ENCODE measurements around the gene COPB2. TPM values are rescaled to one million over a fixed set of nuclear protein-coding genes. Genes with fewer than 3 reads are reported as not detected.
"Not testable (repeated sequence)": the region's sequence is repeated elsewhere in the genome, so short reads cannot be mapped to it uniquely, and the experiment has no call there.

The COPB2 gene
- total RNA-seq, 2 experiments from 2014 or later, result 83.8 to 89.2 TPM

- H3K4me3 Mint-ChIP-seq, result no peak overlapping the region
- no peaks in the 10 kb centered on the region for H3K36me3 Mint-ChIP-seq (ENCODE audit: low read depth)
- H3K9me3 Mint-ChIP-seq, result no peaks in the 10 kb centered on the region
- H3K4me1 Mint-ChIP-seq (ENCODE audit: low read depth), result peaks cover 8% of the 10 kb centered on the region
- intact Hi-C loops (cut with micrococcal nuclease), result loop anchor here (5.0 to 10.0 kb wide), 5 partner anchors 228 to 1153 kb away; partner anchors contain the start of genes ARMC8, NME9, NMNAT3 and PIK3CB
- DNase-seq, result no peak
- no peak overlapping the region for H3K27ac Mint-ChIP-seq
- H3K27me3 Mint-ChIP-seq (ENCODE audit: low read depth), result peaks cover 3% of the 10 kb centered on the region
- CTCF ChIA-PET, result interaction anchor here (0.7 to 2.1 kb wide), 5 partner anchors 10 to 425 kb away, joined by 3 to 7 read pairs (median 4); no protein-coding TSS in a partner anchor
Observed at GRCh38 chr3:139340784-139341183, 48.7 kb downstream of the COPB2 start.

- H3K27me3 Mint-ChIP-seq (ENCODE audit: low read depth), result peaks cover 3% of the 10 kb centered on the region
- CTCF ChIA-PET, result interaction anchor here (1.2 to 2.2 kb wide), 2 partner anchors 10 to 228 kb away, joined by 4 to 8 read pairs; no protein-coding TSS in a partner anchor
- DNase-seq, result no peak
- H3K4me1 Mint-ChIP-seq (ENCODE audit: low read depth), result peaks cover 8% of the 10 kb centered on the region
- no peak overlapping the region for H3K4me3 Mint-ChIP-seq
- intact Hi-C loops (cut with micrococcal nuclease), result no loop called here
- H3K9me3 Mint-ChIP-seq, result no peaks in the 10 kb centered on the region
- no peak overlapping the region for H3K27ac Mint-ChIP-seq
- H3K36me3 Mint-ChIP-seq (ENCODE audit: low read depth), result no peaks in the 10 kb centered on the region
Observed at GRCh38 chr3:139339219-139339906, 50.1 kb downstream of the COPB2 start.

GRCh38 chr3:139338405-139338804 is 51.0 kb downstream of the COPB2 start:
- Mint-ChIP-seq H3K4me3 (no peak overlapping the region), H3K27me3 (ENCODE audit: low read depth) (peaks cover 7% of the 10 kb centered on the region), H3K36me3 (ENCODE audit: low read depth) (no peaks in the 10 kb centered on the region), H3K4me1 (ENCODE audit: low read depth) (peaks cover 8% of the 10 kb centered on the region), H3K9me3 (no peaks in the 10 kb centered on the region), H3K27ac (no peak overlapping the region)
- intact Hi-C loops (cut with micrococcal nuclease), result no loop called here
- no peak for DNase-seq
- CTCF ChIA-PET, result interaction anchor here (1.2 to 2.2 kb wide), 2 partner anchors 9 to 227 kb away, joined by 4 to 8 read pairs; no protein-coding TSS in a partner anchor

- peaks cover 26% of the 10 kb centered on the region for H3K27me3 Mint-ChIP-seq (ENCODE audit: low read depth)
- intact Hi-C loops (cut with micrococcal nuclease); H3K36me3 Mint-ChIP-seq (ENCODE audit: low read depth); H3K27ac Mint-ChIP-seq; DNase-seq; CTCF ChIA-PET; H3K4me1 Mint-ChIP-seq (ENCODE audit: low read depth); H3K9me3 Mint-ChIP-seq; H3K4me3 Mint-ChIP-seq: not testable (repeated sequence)
Observed at GRCh38 chr3:139334675-139335074, 54.8 kb downstream of the COPB2 start.

- peaks cover 28% of the 10 kb centered on the region for H3K27me3 Mint-ChIP-seq (ENCODE audit: low read depth)
- DNase-seq, result no peak
- H3K36me3 Mint-ChIP-seq (ENCODE audit: low read depth), result no peaks in the 10 kb centered on the region
- intact Hi-C loops (cut with micrococcal nuclease), result no loop called here
- CTCF ChIA-PET, result interaction anchor here (0.7 to 1.5 kb wide), 4 partner anchors 246 to 1208 kb away, joined by 3 to 5 read pairs (median 4); no protein-coding TSS in a partner anchor
- no peak overlapping the region for H3K27ac Mint-ChIP-seq
- H3K4me1 Mint-ChIP-seq (ENCODE audit: low read depth), result peaks cover 15% of the 10 kb centered on the region
- H3K4me3 Mint-ChIP-seq, result no peak overlapping the region
- no peaks in the 10 kb centered on the region for H3K9me3 Mint-ChIP-seq
Observed at GRCh38 chr3:139332092-139332491, 57.4 kb downstream of the COPB2 start.

GRCh38 chr3:139329364-139329850 is 60.0 kb downstream of the COPB2 start:
- peak overlapping the region; percentile 46 for H3K4me3 Mint-ChIP-seq
- H3K9me3 Mint-ChIP-seq, result no peaks in the 10 kb centered on the region
- DNase-seq, result peak; percentile 93
- H3K36me3 Mint-ChIP-seq (ENCODE audit: low read depth), result no peaks in the 10 kb centered on the region
- no peak overlapping the region for H3K27ac Mint-ChIP-seq
- peaks cover 15% of the 10 kb centered on the region for H3K4me1 Mint-ChIP-seq (ENCODE audit: low read depth)
- H3K27me3 Mint-ChIP-seq (ENCODE audit: low read depth), result peaks cover 28% of the 10 kb centered on the region
- CTCF ChIA-PET, result interaction anchor here (0.7 to 4.0 kb wide), 19 partner anchors 9 to 911 kb away, joined by 3 to 62 read pairs (median 4); partner anchors contain the start of genes CEP70 and COPB2
- intact Hi-C loops (cut with micrococcal nuclease), result loop anchor here (1.0 to 5.0 kb wide), 5 partner anchors 217 to 912 kb away; partner anchors contain the start of gene CEP70

- DNase-seq, result no peak
- CTCF ChIA-PET, result interaction anchor here (0.8 to 4.0 kb wide), 10 partner anchors 10 to 1179 kb away, joined by 3 to 62 read pairs (median 4); no protein-coding TSS in a partner anchor
- Mint-ChIP-seq H3K4me1 (ENCODE audit: low read depth) (peaks cover 15% of the 10 kb centered on the region), H3K36me3 (ENCODE audit: low read depth) (no peaks in the 10 kb centered on the region), H3K9me3 (no peaks in the 10 kb centered on the region), H3K4me3 (no peak overlapping the region), H3K27ac (no peak overlapping the region), H3K27me3 (ENCODE audit: low read depth) (peaks cover 24% of the 10 kb centered on the region)
- intact Hi-C loops (cut with micrococcal nuclease), result loop anchor here (2.0 to 5.0 kb wide), 3 partner anchors 216 to 911 kb away; partner anchors contain the start of gene CEP70
Observed at GRCh38 chr3:139328356-139328755, 61.1 kb downstream of the COPB2 start.

GRCh38 chr3:139327861-139328260 is 61.6 kb downstream of the COPB2 start:
- Mint-ChIP-seq H3K4me3 (no peak overlapping the region), H3K4me1 (ENCODE audit: low read depth) (peaks cover 15% of the 10 kb centered on the region), H3K27me3 (ENCODE audit: low read depth) (peaks cover 21% of the 10 kb centered on the region), H3K27ac (no peak overlapping the region), H3K36me3 (ENCODE audit: low read depth) (no peaks in the 10 kb centered on the region), H3K9me3 (no peaks in the 10 kb centered on the region)
- CTCF ChIA-PET, result interaction anchor here (1.7 to 4.0 kb wide), 4 partner anchors 10 to 248 kb away, joined by 4 to 62 read pairs (median 8); no protein-coding TSS in a partner anchor
- DNase-seq, result peak; percentile 13
- intact Hi-C loops (cut with micrococcal nuclease), result loop anchor here (2.0 to 5.0 kb wide), 3 partner anchors 215 to 911 kb away; partner anchors contain the start of gene CEP70

GRCh38 chr3:139327231-139327630 is 62.2 kb downstream of the COPB2 start:
- H3K9me3 Mint-ChIP-seq, result no peaks in the 10 kb centered on the region
- no peak for DNase-seq
- no peak overlapping the region for H3K27ac Mint-ChIP-seq
- intact Hi-C loops (cut with micrococcal nuclease), result loop anchor here (5.0 kb wide), 1 partner anchor 910 kb away; no protein-coding TSS in a partner anchor
- no peak overlapping the region for H3K4me3 Mint-ChIP-seq
- H3K36me3 Mint-ChIP-seq (ENCODE audit: low read depth), result no peaks in the 10 kb centered on the region
- H3K27me3 Mint-ChIP-seq (ENCODE audit: low read depth), result peaks cover 17% of the 10 kb centered on the region
- CTCF ChIA-PET, result interaction anchor here (1.1 to 4.0 kb wide), 6 partner anchors 9 to 412 kb away, joined by 3 to 62 read pairs (median 8); no protein-coding TSS in a partner anchor
- peaks cover 15% of the 10 kb centered on the region for H3K4me1 Mint-ChIP-seq (ENCODE audit: low read depth)

- Mint-ChIP-seq H3K27ac (no peak overlapping the region), H3K9me3 (no peaks in the 10 kb centered on the region), H3K4me3 (no peak overlapping the region), H3K36me3 (ENCODE audit: low read depth) (no peaks in the 10 kb centered on the region), H3K27me3 (ENCODE audit: low read depth) (peaks cover 11% of the 10 kb centered on the region), H3K4me1 (ENCODE audit: low read depth) (peaks cover 15% of the 10 kb centered on the region)
- CTCF ChIA-PET, result interaction anchor here (1.1 to 2.1 kb wide), 3 partner anchors 215 to 411 kb away, joined by 3 to 8 read pairs (median 3); no protein-coding TSS in a partner anchor
- DNase-seq, result no peak
- intact Hi-C loops (cut with micrococcal nuclease), result loop anchor here (5.0 kb wide), 1 partner anchor 909 kb away; no protein-coding TSS in a partner anchor
Observed at GRCh38 chr3:139326707-139327106, 62.7 kb downstream of the COPB2 start.

- CTCF ChIA-PET, result interaction anchor here (1.1 to 2.1 kb wide), 3 partner anchors 214 to 411 kb away, joined by 3 to 8 read pairs (median 3); no protein-coding TSS in a partner anchor
- Mint-ChIP-seq H3K9me3 (no peaks in the 10 kb centered on the region), H3K4me1 (ENCODE audit: low read depth) (peaks cover 15% of the 10 kb centered on the region), H3K27me3 (ENCODE audit: low read depth) (peaks cover 9% of the 10 kb centered on the region), H3K36me3 (ENCODE audit: low read depth) (no peaks in the 10 kb centered on the region), H3K4me3 (no peak overlapping the region), H3K27ac (no peak overlapping the region)
- no peak for DNase-seq
- intact Hi-C loops (cut with micrococcal nuclease), result loop anchor here (5.0 kb wide), 1 partner anchor 909 kb away; no protein-coding TSS in a partner anchor
Observed at GRCh38 chr3:139326131-139326530, 63.3 kb downstream of the COPB2 start.

- H3K27me3 Mint-ChIP-seq (ENCODE audit: low read depth), result peaks cover 8% of the 10 kb centered on the region
- no peak overlapping the region for H3K27ac Mint-ChIP-seq
- intact Hi-C loops (cut with micrococcal nuclease), result loop anchor here (5.0 kb wide), 1 partner anchor 908 kb away; no protein-coding TSS in a partner anchor
- DNase-seq, result no peak
- no peaks in the 10 kb centered on the region for H3K36me3 Mint-ChIP-seq (ENCODE audit: low read depth)
- H3K4me1 Mint-ChIP-seq (ENCODE audit: low read depth), result peaks cover 15% of the 10 kb centered on the region
- H3K4me3 Mint-ChIP-seq, result no peak overlapping the region
- no peaks in the 10 kb centered on the region for H3K9me3 Mint-ChIP-seq
- CTCF ChIA-PET, result interaction anchor here (2.1 kb wide), 1 partner anchor 213 kb away, joined by 8 read pairs; no protein-coding TSS in a partner anchor
Observed at GRCh38 chr3:139325551-139325950, 63.9 kb downstream of the COPB2 start.

Data from activated naive CD4-positive, alpha-beta T cell treated with anti-CD3 and anti-CD28 coated beads for 36 hours (primary cell).